NCI-H1694 treated with DMSO at 0.1 percent for 48 hours (cell line): ENCODE data around the gene EFCAB8.
"Not testable (repeated sequence)": the region's sequence is repeated elsewhere in the genome, so short reads cannot be mapped to it uniquely, and the experiment has no call there.

Experiments used
- DNase-seq: peaks from one replicate; lab custom pipeline; 2025; lab: John Stamatoyannopoulos, UW

The EFCAB8 gene

DNA sequence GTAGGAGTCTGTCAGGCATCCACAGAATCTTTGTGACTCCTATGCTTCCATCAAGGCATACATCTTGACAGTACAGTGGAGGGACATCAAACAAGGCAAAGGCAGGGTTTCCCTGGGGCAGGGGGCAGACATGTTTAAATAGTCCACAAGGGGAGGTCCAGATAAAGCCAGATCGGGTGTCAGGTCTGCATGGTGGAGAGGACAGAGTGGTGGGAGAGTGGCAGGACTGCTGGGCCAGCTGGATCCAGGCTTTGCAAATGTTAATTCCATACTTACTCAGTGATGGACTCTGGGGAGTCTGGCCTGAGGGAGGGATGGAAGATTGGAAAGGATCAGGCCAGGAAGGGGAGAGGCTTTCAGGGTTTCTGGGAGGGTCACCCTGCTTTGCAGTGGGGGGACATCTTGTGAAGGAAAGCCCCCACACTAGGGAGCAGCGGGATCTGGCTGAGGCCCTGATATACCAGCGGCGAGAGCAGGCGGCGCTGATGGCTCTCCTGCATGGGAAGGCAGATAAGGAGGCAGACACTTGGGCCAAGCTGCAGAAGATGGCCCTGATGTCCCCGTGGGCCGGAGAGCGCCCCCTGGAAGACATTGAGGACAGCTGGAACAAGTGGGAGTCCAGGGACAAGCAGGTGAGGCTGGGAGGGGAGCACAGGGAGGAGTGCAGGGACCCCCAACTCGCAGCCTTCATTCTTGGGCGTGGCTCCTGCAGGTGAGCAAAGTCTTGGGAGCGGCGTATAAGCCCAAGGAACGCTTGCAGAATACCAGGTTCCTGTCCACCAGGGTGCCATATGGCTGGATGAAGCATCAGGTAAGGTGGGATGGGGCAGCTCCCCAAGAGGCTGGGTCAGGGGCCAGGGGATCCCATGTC, 100.9 kb downstream of the EFCAB8 start:
- no peak for DNase-seq

DNA sequence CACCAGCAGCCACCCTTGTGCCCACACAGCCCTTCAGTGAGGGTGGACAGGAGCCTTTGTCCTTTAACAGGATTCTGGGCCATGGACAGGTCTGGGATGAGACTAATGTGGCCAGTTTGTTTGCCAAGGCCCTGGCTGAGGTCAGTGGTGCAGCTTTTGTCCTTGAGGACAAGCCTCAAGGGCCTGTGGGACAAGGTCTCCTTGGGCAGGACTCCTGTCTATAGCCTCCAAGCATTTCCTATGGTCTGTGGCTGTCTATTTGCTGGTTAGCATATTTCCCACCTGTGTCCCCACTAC, 101.4 kb downstream of the EFCAB8 start:
- DNase-seq: no peak

DNA sequence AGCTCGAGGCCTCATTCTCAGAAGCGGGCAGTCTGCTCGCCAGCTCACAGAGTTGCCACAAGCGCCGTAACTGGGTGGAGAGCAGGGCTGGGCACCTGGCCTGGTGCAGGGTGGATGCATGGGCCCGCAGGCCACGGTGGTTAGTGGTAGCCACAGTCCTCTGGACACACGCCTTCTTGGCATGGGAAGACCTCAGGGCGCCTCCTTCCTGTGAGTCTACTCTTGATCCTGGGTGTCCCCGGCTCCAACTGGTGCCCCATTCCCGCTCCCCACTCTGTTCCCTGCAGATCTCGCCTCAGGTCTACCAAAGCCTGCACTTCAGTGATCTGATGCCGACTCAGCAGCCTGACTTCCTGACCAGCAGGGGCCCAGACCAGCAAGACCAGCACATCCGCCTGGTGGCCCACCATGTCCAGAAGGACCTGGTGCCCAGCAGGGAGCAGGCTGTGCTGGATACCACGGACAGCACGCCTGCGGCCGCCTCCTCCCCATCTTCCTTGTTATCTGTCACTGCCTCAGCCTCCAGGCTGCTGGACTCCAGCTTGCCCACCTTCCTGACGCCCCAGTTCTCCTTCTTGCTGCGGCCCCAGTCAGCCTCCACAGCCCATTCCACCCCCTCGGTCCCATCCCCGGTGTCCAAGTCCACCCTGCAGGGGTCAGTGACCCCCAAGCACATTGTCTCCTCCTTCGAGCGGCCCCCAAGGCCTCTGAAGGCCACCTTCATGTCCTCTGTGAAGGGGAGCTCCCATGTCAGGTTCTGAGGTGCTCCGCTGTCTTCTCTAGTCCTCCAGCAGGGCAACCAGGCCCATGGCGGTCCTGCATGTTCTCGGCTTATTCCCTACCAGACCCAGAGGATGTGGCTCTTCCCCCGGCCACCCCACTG, 102.4 kb downstream of the EFCAB8 start:
- DNase-seq: no peak

DNA sequence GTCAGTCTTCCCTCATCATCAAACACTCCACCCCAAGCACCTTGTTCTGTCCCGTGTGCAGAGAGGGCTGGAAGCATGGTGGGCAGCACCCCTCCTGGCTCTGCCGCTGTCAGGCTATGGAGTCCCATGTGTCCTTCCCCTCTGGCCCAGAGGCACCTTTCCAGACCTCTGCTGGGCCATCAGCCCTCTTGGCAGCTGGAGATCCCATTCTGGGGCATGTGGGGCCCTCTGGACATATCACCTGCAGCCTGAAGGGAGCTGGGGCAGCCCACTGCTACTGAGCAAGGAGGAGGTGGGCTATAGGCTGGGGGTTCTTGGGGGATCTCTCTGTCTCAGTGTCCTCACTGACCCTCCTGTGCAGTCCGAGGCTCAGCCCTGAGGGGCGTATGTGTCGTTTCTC, 103.3 kb downstream of the EFCAB8 start:
- no peak for DNase-seq

DNA sequence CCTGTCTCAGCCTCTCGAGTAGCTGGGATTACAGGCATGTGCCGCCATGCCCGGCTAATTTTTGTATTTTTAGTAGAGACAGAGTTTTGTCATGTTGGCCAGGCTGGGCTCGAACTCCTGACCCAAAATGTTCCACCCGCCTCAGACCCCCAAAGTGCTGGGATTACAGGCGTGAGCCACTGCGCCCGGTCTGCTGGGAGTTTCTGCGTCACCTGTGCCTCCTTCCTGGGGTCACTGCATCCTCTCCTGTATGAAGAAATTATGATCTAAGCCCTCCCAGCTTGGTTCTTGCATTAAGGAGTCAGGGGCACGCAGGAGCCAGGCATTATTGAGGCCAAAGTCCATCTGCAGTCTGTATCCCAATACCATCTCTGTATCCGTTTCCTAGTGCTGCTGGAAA, 103.9 kb downstream of the EFCAB8 start:
- DNase-seq: not testable (repeated sequence)

DNA sequence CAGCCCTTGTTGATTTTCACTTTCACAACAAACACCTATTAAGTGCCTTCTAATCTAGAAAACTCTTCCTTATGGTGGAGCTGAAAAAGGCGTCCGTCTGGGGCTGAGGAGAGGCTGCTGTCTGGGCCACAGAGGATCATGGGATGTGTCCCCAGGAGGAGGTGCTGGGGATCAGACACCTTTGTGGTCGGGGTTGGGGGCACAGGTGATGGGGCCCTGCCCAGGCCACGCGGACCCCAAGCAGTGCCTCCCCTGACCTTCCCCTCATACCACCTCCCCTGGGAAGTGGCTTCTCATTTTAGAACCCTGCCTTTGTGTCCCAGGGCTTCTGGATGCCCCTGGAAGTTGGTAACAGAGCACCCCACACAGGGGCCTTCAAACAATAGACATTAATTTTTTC, 104.5 kb downstream of the EFCAB8 start:
- DNase-seq: no peak

DNA sequence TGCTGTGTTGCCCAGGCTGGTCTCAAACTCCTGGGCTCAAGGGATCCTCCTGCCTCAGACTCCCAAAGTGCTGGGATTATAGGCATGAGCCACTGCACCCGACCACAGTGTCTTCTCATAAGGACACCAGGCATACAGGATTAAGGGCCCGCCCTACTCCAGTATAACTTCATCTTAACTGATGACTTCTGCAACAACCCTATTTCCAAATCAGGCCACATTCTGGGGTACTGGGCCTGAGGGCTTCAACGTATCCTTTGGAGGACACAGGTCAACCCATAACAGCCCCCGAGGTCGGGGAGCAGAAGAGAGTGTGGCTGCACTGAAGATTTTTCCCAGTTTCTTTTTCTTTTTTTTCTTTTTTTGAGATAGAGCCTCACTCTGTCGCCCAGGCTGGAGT, 105.9 kb downstream of the EFCAB8 start:
- DNase-seq: no peak

DNA sequence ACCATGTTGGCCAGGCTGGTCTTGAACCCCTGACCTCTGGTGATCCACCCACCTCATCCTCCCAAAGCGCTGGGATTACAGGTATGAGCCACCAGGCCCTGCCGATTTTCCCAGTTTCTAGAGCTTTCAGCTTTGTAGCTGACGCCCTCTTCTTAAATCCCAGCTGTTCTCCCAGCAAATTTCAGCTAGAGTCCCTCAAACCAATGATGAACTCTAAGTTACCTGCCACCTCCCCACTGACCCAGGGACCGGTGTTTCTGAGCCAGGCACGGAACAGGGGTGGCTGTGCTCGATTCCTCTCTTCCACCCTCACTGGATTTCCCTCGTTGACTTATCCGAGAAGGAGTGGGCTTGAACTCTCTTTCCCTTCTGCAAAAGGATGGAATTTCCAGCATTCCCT, 106.4 kb downstream of the EFCAB8 start:
- DNase-seq: no peak

DNA sequence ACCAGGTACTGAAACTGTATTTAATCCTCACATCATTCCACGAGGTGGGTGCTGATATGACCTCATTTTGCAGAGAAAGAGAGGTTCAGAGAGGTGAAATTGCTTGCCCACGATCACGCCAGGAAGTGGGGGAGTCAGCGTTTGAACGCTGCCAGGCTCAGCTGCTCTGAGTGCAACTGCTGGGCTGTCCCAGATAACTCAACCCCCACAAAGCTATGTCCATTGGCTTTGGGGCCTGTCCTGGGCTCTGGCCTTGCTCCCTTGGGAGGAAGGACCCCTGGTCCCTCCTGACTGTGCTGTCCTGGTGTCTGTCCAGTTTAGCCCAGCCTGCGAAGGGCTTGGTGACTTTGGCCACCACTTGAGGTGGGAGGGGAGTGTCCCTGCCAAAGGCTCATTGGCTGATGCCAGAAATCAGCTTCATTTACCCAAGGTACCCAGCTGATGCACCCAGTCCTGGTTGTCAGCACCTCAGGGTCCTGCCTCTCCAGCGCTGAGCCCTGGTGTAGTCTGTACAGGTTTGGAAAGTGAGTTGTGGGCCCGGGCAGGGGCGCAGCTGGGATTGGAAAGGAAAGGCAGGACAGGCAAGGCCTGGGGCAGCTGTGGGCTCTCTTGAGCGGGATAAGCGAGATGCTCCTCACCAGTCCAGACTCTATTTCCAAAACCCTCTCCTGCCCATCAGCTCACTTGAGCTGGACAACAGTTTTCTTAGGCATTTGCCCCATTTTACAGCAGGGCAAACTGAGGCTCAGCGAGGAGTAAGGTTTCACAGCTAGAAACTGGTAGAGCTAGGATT, 107.1 kb downstream of the EFCAB8 start:
- DNase-seq: no peak

DNA sequence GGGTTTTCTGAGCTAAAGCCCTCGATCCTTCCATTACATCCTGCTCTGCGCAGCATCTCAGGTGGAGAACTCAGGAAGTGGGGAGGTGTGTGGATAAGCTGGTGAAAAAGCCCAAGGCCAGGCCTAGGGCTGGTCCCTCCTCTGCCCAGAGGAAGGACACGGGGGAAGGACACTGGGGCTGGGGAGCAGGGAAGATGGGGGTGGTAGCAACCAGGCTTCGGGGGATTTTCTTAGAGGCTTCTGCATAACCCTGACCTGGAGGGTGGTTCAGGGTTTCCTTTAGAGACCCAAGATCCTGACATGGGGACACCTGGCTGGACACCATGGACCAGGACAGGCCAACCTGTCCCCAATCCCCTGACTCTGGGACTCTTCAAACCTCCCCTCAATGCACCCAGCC, 107.7 kb downstream of the EFCAB8 start:
- no peak for DNase-seq

DNA sequence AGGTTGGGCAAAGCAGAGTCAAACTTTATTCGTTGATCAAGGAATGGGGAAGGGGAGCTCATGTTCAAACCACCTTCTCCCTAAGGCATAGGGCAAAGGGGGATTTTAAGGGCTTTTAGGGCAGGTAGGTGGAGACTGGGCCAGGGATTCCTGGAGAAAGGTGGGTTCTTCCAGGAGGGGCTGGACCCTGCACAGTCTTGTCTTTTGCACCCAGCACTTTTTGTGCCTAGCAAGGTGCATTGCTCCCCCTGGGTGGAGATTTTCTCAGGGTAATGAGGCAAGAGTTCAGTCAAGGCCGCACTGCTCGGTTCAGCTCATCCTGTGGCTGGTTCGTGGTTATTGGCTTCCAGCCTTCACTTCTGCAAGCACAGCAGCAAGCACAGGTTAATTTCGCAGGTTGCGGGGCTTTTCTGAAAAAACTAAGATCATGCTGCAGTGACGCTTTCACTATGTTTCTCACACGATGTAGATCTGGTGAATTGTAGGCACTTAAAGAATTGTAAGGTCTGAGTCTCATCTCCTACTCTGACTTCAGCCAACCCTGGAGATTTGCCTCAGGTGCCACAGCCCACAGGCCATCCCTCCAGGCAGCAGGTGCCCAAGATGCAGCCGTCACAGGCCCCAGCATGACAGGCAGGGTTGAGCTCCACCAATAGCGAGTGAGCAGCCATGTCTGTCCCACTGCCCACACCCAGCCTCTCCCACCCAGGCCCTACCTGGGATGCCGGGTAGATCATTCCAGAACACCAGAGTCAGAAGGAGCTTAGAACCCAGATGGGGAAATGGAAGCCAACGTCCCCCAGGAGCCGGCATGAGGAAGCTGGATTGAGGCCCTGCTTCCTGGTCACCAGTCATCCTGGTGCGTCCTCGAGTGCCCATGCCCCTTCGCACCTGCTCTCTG, 108.4 kb downstream of the EFCAB8 start:
- no peak for DNase-seq

DNA sequence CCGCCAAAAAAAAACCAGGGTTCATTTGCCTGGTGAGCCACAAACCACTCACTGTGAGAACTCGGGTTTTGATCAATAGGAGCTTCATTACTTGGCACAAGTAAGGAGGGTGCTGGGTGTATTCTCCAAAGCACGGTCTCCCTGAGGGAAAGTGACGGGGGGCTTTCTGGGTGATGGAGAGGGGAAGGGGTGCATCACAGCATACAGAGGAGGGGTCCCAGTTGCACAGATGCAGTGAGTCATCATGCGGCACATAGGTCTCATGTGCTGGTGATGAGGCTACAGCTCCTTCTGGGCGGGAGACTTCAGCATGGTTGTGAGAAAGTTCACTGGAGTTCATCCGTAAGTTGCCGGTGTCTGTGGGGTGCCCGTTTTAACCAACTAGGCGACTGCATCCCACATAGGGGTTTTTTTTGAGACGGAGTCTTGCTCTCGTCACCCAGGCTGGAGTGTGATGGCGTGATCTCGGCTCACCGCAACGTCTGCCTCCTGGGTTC, 109.3 kb downstream of the EFCAB8 start:
- no peak for DNase-seq

DNA sequence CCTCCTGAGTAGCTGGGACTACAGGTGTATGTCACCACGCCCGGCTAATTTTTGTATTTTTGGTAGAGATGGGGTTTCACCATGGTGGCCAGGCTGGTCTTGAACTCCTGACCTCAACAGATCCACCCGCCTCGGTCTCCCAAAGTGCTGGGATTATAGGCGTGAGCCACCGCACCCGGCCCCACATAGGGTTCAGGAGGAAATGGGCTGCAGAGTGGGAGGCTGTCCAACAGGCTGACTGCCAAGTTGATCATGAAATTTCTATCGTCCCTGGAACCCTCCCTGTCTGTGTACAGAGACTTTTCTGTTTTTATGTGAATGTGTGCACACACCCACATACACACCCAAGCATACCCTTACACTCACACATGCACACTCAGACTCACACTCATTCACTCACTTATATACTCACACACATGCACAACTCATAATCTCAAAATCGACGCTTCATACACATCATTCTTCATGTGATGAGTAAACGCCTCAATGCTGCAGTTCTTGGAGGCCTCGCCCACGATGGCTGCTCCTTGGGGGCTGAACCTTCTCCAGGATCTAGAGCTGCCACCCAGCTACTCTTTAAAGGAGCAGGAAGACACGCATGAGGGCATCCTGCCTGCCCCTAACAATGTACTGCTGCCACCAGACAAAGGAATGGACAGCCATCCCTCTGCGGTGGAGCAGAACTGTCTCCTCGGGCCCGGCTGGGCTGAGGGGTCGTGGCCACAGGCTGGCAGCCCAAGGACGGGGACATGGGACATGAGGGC, 109.9 kb downstream of the EFCAB8 start:
- DNase-seq: no peak

DNA sequence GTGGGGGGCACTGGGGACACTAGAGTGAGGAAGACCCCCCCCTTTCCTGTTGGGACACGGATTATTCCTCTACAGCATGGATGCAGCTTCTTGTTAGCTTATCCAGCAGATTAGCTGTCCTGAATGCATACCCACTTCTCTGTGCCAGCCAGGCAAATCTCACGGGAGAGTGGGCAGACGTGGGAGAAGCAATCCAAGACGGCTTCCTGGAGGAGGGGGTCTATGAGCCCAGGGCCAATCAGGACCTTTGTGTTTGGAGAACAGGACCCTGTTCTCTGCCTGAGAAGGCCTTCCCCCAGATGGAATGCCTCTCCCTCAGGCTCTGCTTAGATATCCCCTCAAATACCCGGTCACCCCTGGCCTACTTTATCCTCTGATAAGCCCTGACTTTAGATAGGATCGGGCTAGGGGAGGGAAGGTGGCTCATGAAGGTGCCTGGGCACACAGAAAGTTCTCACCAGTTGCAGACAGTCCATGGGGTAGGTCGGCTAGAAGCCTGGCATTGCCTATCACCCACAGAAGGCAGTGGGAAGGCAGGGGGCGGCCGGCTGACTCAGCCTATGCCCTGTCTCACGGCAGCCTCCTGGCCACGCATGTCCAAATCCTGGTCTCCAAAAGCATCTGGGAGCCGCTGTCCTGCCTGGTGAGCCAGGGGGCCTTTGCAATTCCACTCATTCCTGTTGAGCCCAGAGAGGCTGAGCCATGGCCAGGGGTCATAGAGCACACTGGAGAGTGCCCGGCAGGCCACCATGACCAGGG, 110.8 kb downstream of the EFCAB8 start:
- no peak for DNase-seq

DNA sequence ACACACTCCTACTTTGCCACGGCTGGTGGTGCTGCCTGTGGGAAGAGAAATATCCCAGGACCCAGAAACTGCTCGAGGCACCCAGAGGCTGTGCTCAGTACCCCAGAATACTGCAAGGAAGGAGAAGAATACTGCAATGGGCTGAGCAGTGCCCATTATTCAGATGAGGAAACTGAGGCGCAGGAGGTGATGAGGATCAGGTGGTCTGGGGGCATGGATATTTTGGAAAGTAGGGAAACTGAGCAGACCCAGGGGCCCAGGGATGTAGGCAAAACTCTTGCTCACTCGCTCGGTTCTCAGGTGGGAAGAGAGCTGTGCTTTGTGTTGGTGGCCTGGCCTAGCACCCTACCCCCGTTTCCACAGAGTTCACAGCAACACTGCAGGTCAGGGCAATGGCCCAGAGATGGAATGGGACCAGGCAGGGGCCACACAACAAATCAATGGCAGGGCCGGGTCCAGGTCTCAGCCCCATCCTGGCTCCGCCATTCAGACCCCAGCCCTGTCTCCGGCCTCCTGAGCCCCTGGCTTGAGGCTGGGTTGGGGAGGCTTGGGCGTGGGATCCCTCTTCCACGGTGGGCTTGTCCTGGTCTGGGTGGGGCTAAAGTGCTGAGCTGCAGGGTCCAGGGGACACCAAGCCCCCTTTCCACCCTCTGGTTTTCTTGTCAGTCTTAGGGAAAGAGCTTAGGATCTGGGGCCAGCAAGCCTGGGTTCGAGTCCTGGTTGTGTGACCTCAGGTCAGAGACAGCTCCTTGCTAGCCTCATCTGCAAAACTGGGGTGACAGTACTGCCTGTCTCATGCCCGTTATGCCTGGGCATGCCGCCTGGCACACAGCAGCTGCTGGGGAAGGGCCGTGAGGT, 111.6 kb downstream of the EFCAB8 start:
- DNase-seq: no peak

DNA sequence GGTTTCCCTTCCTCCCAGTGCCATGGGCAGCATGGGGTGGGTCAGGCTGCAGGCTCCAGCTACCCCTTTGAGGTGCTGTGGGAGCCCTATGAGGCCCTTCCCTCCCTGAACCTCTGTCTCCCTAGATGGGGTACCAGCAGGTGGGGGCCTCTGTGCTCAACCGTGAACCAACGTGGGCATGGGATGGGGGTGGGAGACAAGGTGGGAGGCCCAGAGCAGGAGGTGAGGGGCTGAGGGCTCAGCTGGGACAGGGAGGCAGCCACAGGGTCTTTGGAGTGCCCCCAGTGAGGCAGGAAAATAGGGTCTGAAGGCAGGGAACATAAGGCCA, 112.2 kb downstream of the EFCAB8 start:
- no peak for DNase-seq

DNA sequence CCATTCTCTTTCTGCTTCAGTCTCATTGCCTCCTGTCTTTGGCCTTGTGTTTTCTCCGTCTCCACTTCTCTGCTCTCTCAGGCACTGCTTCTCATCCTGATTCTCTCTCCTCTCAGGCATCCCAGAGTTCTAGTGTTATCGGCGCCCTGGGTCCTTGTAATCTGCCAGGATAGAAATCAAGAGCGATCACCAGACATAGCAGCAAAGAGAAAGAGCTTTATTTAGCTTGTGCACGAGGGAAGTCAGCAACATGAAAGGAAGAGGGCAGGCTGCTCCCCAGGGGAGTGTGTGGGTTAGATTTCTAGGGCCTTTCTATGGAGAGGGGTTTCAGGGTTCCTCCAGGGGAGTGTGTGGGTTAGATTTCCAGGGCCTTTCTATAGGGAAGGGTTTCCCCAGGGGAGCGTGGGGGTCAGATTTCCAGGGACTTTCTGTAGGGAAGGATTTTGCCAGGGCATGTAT, 113.0 kb downstream of the EFCAB8 start:
- DNase-seq: no peak

DNA sequence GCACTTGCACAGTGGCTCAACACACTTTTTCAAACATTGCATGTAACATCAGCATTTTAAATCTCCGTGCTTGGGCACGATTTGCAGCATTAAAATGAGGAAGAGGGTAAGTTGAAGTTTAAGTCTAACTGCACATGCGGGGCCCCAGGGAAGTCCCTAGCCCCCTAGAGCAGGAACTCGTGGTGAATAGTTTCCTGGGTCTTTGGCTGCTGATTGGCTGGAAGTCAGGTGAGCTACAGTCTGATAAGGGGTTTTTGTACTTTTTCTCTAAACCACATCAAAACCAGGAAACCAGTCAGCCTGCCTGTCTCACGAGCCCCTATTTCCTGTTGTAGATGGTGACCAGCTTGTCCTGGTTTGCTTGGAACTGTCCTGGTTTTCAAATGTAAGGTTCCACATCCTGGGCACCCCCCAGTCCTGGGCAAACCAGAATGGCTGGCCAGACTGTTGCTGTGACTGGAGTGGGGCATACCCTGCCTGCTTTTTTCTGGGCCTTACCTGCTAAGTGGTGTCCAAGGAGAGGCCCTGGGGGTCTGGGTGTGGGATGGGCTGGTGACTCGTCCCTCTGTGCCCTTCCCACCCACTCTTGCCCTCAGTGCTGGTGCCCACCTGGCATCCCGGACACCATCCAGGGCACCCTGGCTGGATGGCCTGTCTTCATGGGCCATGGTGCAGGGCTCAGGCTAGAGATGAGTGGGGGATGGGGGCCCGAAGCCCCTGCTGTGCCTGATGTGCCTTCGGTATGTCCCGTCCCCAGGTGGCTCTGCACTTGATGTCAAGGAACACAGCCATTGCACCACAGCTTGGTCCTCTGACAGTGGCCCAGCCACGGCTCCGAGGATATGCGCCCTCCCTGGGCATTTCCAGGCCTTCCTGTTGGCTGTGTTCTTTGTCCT, 113.7 kb downstream of the EFCAB8 start:
- DNase-seq: no peak
